ENCODE measurements around the gene CLIC6.
"Not testable (repeated sequence)": the region's sequence is repeated elsewhere in the genome, so short reads cannot be mapped to it uniquely, and the experiment has no call there.

The CLIC6 gene

DNA sequence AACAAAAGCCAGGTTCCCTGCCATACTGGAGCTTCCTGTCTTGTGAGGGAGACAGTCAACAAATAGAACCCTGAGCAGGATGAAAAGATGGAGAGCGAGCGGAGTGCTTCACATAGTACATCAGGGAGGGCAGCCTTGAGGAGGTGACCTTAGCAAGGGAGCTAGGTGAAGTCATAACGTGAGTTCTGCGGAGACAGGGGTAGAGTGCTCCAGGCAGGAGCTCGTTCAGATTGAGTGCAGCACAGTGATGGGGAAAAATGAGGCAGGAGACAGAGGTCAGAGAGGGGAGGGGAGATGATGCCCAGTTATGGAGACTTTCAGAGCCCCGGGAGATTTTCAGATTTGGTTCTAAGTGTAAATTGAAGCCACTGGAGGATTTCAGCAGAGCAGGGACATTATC, 15.3 kb upstream of the CLIC6 start:
- no peak for DNase-seq

DNA sequence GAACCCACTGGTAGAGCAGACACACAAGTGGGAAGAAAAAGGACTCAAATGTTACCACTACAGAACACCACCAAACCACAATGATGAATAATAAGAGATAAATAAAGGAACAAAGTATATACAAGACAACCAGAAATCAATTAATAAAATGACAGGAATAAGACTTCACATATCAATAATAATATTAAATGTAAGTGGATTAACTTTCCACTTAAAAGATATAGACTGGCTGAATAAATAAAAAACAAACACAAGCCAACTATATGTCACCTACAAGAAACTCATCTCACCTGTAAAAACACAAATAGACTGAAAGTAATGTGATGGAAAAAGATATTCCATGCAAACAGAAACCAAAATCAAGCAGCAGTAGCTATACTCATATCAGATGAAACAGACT, 6.9 kb upstream of the CLIC6 start:
- DNase-seq: no peak

DNA sequence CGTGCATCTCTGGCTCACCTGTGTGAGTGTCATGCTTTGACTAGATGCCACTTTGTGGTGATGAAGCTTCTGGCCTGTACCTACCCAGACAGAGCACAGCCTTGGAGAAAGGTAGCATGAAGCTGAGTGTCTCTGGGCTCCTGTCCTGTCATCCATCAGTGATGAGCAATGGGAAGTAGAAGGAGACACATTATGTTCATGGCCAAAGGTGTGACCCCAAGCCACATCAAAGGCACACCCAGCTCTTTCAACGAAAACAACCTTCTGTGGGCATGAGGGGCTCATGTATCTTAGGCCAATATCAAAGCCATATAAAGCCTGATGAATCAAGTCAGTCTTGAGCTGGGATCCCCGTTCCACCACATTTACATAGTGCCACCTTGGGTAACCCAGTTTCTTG, 1.0 kb upstream of the CLIC6 start:
- DNase-seq: no peak

DNA sequence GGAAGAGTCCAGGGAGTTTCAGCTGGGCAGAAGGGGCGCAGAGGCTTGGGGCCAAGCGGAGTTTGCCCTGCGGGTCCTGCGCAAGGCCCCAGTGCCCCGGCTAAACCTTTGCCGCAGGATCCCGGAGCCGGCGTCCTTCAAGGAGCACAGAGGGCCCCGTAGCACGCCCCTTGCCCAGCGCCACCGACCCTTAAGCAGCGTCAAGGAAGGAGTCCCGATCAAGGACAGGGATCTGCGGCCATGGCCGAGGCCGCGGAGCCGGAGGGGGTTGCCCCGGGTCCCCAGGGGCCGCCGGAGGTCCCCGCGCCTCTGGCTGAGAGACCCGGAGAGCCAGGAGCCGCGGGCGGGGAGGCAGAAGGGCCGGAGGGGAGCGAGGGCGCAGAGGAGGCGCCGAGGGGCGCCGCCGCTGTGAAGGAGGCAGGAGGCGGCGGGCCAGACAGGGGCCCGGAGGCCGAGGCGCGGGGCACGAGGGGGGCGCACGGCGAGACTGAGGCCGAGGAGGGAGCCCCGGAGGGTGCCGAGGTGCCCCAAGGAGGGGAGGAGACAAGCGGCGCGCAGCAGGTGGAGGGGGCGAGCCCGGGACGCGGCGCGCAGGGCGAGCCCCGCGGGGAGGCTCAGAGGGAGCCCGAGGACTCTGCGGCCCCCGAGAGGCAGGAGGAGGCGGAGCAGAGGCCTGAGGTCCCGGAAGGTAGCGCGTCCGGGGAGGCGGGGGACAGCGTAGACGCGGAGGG, 520 bp downstream of the CLIC6 start:
- no peak for DNase-seq

DNA sequence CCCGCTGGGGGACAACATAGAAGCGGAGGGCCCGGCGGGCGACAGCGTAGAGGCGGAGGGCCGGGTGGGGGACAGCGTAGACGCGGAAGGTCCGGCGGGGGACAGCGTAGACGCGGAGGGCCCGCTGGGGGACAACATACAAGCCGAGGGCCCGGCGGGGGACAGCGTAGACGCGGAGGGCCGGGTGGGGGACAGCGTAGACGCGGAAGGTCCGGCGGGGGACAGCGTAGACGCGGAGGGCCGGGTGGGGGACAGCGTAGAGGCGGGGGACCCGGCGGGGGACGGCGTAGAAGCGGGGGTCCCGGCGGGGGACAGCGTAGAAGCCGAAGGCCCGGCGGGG, 1.1 kb downstream of the CLIC6 start:
- DNase-seq: not testable (repeated sequence)

DNA sequence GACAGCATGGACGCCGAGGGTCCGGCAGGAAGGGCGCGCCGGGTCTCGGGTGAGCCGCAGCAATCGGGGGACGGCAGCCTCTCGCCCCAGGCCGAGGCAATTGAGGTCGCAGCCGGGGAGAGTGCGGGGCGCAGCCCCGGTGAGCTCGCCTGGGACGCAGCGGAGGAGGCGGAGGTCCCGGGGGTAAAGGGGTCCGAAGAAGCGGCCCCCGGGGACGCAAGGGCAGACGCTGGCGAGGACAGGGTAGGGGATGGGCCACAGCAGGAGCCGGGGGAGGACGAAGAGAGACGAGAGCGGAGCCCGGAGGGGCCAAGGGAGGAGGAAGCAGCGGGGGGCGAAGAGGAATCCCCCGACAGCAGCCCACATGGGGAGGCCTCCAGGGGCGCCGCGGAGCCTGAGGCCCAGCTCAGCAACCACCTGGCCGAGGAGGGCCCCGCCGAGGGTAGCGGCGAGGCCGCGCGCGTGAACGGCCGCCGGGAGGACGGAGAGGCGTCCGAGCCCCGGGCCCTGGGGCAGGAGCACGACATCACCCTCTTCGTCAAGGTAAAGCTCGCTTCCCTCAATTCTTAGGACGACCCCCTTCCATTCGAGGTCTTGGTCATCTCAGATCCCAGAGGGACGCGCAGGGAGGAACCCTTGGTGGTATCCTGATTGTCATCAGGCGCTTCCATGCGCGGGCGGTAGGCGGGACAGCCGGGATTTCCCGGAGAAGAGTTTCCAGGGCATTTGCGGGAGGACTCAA, 1.6 kb downstream of the CLIC6 start:
- no peak for DNase-seq

DNA sequence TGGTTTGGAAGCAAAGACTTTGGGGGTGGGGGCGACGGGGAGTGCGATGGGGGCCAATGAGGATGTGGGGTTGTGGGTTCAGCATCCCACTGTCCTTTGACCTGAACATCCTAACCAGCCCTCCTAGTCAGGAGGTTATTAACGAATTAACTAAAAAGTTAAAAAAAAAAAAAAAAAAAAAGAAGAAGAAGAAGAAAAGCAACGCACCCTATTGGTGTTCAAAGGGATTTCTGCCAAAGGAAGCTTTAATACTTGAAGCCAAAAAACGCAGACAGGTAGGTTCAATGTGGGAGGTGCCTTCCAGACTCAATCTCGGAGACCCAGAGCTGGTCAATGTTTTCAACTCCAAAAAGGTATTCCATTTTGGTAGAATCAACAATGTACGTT, 2.2 kb downstream of the CLIC6 start:
- no peak for DNase-seq

DNA sequence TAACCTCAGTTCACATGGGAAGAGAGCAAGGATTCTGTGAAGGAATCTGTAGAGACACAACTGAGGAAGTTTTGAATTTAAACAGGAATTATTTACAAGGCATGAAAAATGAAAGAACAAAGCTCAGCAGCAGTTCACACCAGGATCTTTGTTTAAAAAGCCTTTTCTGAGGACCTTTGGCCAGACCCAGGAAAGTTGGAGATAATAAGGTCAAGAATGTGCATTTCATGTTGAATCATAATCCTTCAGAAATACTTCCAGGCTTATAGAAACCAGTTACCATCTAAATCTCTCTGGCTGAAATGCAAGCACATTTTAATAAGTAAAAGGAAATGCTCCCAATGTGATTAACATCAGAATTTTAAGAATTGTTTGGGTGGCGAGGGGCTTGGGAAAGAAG, 2.7 kb downstream of the CLIC6 start:
- DNase-seq: no peak

DNA sequence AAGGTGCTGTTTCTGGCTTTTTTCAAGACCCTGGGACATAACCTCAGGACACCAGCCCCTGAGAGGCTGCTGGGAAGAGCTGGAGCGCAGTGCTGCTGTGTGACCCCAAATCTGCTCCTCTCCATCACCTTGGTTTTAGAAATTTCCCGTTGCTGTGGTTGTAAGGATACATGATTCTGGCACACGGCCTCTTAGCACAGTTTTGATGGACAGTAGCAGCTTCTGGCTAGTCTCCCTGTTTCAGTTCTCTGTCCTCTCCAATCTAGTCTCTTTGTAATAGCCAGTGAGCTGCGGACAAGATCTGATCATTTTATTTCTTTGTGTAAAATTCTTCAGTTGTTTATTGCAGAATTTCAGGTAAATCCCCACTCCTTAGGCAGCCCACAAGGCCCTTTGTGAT, 3.1 kb downstream of the CLIC6 start:
- no peak for DNase-seq

DNA sequence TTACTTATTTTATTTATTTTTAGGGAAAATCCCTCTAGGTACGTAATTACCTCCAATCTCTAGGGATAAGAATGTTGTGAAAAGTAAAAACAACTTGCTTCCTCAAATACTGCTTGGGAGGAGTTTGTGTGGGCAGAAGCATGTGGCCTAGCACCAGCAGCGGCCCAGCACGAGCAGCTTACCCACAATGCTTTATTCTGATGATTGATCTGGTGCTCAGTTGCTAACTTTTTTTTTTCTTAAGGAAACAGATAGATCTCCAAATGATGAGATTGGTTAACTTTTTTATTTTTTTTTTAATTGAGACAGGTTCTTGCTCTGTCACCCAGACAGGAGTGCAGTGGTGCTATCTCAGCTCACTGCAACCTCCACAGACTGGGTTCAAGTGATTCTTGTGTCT, 4.2 kb downstream of the CLIC6 start:
- no peak for DNase-seq

DNA sequence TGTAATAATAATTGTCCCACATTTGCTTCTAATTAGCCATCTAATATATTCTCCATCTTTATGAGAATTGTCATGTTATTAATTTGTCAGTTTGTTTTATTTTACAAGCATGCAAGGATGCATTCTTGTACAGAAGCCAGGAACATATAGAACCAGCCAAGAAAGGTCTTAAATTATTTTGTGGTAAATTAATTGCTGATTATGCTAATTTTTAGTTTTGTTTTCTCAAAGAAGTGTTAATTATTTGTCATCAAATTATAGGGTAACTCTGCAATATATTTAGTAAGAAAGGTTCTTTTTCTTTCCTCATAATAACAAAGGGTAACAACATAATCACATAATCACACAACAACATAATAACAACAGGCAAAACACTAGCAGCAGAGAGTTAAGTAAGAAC, 5.7 kb downstream of the CLIC6 start:
- DNase-seq: no peak

DNA sequence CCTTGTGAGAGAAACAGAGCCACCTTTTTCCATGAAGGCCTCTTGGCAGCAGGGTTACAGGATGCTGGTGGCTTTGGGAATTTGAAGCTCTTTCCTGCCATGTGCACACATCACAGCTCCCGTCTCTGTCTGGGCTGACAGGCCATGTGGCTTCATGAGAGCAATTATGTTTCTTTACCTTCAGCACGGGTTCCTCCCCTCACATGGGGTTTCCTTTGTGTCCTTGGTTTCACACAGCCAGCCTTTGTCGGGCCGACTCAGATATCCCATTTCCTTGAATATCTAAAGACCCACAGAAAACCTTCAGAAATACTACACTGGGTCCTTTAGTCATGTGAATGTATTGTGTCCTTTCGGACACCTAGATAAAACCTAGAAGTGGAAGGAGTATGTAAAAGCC, 7.1 kb downstream of the CLIC6 start:
- no peak for DNase-seq

DNA sequence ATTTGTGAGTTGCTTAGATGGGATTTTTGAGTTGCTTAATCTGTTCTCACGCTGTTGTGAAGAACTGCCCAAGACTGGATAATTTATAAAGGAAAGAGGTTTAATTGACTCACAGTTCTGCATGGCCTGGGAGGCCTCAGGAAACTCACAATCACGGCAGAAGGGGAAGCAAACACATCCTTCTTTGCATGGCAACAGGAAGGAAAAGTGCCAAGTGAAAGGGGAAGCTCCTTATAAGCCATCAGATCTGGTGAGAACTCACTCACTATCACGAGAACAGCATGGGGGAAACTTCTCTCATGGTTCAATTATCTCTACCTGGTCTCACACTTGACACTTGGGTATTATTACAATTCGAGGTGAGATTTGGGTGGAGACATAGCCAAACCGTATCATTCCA, 10.3 kb downstream of the CLIC6 start:
- DNase-seq: no peak

DNA sequence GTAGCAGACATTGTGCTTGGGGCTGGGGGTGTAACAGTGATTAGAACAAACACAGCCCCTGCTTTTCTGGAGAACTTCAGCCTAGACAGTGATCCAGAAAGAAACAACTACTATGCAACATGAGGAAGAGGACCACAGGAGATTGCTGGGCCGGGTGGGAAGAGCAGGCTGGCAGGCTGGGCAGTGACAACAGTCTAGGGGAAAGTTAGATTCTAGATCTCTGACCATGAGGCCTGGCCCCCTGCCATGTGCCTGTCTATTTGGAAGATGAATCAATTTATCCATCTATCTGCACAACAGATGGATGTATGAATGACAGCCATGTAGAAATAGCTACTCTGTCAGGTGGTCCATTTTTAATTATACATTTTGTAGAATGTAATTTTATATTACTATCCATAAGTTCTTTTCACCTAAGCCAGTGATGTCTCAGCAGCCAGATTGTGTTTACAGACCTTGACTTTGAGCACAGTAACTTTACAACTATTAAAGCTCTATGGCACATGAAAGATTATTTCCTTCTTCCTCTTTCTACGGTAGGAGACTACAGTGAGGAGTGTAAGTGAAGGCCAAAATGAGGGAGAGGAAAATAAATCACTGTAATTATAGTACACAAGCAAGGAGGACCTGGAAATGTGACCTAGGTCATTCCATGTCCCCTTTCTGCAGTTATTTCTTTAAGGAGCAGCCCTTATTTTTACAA, 15.5 kb downstream of the CLIC6 start:
- DNase-seq: no peak

DNA sequence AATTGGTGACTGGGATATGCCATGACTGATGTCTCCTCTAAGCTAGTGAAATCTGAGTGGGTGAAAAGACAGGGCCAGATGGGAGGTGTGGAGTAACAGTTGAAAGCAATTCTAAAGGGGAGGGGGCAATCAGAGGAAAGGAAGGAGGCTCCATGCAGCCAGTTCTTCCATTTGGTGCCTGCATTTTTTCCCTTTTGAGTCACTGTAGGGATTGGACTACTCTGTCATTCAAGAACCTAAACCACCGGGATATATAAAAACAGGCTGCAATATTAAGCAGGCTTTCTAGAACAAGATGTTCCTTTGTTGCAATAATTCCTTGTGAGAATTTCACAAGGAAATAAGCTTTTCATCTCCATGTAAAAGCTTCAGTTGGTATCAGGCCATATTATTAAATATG, 18.3 kb downstream of the CLIC6 start:
- no peak for DNase-seq

DNA sequence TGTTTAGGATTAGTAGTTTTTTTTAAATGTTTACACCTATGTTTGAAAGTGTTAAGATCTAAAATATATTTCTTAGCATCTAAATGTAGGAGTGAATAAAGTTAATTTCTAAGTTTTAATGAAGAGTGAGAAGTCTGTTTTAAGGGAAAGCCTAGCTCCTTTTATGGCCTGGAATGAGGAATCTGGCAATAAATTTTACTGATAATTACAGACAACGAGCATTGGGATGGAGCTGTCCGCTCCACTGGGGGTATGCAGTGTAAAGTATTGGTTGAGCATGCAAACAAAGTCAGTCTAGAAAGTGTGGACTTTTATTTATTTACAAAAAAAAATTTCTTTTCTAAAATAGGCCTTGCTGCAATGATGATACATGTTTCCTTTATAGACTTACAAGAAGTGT, 19.0 kb downstream of the CLIC6 start:
- no peak for DNase-seq

DNA sequence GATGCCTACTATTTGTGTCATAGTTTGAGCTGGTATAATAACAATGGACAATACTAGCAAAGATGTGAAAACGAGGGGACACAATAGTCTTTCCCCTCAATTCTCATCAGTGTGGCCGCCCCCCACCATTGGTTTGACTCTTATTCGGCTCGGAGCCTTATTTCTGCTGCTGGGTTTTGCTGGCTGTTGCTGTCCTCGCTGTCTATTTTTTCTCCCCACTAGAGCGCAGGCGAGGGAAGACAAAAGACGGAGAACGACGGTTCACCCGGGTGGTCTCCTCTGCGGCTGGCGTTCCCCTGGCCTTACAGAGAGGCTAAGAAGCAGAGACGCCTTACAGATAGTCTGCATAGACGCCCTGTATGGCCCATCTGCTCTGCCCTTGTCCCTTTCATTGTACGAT, 19.4 kb downstream of the CLIC6 start:
- DNase-seq: no peak

DNA sequence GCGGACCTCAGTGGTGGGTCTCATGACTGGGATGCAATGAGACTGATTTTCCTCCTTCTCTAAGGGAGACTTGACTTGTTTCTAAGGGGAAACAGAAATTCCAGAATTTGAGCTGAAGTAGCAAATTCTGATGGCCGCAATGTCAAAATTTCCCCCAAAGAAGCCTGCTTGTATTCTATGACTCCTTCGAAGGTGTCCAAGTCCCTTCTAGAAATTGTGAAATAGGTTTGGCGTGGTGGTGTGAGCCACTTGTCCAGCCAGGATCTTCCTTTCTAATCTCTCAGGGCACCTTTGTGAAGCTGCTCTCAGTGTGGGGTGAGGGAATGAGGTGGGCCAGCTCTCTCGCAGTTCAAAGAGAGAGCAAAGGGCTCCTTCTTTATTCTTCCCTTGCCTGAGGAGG, 19.9 kb downstream of the CLIC6 start:
- no peak for DNase-seq

DNA sequence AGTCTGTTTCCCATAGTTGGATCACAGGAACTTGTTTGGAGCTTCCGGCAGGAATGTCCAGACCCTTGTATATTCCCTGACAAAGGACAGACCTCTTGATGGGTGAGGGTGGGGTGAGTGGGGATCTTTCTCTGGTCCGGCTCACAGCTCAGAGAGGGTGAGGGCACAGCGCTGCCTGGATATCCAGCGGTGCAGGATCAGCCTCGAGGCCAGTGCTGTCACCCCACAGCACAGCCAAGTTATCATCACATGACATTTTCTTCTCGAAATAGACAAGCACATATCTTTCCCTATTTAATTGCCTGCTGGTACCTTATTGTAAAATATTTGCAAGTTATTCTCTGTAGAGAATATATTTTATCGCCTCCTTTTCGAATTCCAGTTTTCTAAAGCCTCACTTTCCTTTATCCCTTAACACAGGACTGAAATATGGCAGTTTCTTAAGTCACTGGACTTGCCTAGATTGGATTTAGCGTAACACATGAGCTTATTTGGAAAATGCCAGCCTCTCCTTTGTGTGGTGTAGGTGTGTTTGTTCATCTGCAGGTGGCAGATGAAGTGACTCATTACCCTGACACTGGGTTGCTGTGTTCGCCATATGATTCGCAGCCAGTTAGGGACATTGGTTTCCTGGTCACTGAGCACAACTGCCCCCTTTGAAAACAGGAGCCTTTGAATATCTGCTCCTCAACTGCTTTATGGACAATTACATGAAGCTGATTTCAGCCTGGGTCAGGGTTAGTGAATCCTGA, 21.4 kb downstream of the CLIC6 start:
- no peak for DNase-seq

DNA sequence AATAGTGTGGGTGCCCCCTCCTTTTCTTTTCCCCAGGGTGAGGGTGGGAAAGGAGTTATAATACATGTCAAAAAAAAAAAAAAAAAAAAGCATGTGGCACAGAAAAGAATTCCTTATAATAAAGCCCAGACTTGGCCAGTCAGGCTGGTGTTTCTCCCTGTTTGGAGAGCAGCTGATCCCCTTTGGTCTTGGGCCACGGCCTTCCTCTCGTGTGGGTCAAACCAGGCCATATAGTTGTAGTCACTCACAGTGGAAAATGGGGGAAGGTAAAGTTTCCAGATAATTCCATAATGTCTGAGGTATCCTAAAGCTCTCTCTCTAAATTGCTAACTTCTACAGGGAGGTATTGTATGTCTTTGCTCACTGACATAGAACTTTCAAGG, 22.0 kb downstream of the CLIC6 start:
- DNase-seq: no peak

DNA sequence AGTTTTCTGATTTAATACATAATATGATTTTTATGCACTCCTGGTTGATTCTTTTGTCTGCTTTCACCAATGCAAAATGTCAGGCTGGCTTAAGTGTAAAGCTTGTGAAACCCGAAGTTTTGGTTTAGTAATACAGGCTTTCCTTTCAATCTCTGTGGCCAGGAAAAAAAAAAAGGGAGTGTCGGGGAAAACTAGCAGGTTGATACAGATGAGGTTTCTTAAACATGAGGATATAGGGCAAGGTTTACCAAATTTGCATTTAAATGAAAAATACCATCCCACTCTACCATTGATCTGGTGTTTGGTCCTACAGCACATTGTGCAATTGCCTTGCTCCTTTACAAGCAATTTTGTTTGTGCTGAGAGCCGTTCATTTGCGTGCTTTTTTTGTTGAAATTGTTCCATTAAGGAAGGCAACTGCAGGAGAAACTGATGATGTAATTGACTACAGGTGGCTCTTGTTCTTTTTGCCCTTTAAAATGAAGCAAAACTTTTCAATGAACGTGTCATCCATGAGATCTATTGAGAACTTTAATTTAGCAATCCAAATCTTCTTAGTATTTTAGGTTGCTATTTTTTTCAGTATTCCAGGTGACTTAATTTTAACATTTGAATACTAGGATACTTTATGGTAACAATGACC, 22.7 kb downstream of the CLIC6 start:
- no peak for DNase-seq

DNA sequence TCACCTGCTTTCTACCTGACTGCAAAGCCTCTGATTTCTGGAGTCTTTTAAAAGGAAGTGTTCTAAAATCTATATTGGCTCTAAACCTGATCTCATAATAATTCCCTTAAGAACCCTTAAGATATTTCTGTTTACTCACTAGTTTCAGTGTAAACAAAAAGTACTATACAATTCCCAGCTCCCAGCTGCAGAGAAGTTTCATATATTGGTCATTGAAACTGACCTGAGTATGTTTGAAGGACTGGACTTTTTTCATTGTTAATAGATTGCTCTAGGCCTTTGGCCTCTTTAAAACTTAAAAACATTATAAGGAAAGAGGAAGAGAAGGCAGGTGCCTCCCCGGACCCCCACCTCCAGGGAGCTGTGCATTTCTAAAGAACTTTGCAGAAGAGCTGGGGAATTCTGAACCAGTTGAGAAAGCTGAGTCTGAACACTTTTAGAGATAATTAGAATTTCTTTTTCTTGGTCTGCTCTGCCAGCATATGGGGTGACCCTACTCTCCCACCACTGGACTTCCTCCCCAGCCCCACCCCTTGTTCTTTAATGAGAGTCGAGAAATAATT, 23.7 kb downstream of the CLIC6 start:
- DNase-seq: no peak
